ENCODE measurements around the gene ZNF469. TPM values are rescaled to one million over a fixed set of nuclear protein-coding genes. Genes with fewer than 3 reads are reported as not detected.

ZNF469 gene
- polyA plus RNA-seq, 1 donor from 2014 or later = not detected

DNA sequence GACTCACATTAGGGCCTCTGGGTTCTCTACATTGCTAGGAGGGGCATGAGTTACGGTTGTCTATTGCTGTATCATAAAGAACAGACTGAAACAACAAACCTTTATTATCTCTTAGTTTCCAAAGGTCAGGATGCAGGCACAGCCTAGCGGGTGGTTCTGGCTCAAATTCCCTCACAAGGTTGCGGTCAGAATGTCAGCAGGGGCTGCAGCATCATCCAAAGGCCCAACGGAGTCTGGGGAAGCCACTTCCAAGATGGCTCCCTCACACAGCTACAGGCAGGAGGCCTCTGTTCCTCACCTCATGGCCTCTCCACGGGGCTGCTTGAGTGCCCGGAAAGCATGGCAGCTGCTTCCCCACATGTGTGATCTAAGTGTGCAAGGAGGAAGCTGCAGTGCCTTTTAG is 40.7 kb downstream of the ZNF469 start:
- no peaks in the 10 kb centered on the region for H4K20me1 ChIP-seq (ENCODE audit: insufficient read depth)
- H3K79me2 ChIP-seq (replicated peaks; ENCODE audit: insufficient read depth, low read length) = no peaks in the 10 kb centered on the region
- H2AFZ ChIP-seq (ENCODE audit: low read depth, low read length) = no peak overlapping the region
- H3K27ac ChIP-seq (ENCODE audit: low read length) = no peak overlapping the region
- H3K36me3 ChIP-seq (ENCODE audit: insufficient read depth, low read length) = no peaks in the 10 kb centered on the region
- H3K4me3 ChIP-seq (ENCODE audit: low read length) = no peak overlapping the region
- H3K9ac ChIP-seq (ENCODE audit: low read length) = no peak overlapping the region
- H3F3A ChIP-seq (ENCODE audit: insufficient read depth, low read length, poor library complexity, severe bottlenecking) = no peaks in the 10 kb centered on the region
- no peak overlapping the region for H3K4me2 ChIP-seq (ENCODE audit: low read length)
- no peaks in the 10 kb centered on the region for H3K9me3 ChIP-seq (ENCODE audit: low read length)
- H3K27me3 ChIP-seq (ENCODE audit: insufficient read depth, low read depth, low read length) = no peaks in the 10 kb centered on the region
- TF ChIP-seq EP300 (conservative IDR thresholded peaks at IDR 0.05; ENCODE audit: poor library complexity, severe bottlenecking) = no peak
- TF ChIP-seq, protein P1, sequence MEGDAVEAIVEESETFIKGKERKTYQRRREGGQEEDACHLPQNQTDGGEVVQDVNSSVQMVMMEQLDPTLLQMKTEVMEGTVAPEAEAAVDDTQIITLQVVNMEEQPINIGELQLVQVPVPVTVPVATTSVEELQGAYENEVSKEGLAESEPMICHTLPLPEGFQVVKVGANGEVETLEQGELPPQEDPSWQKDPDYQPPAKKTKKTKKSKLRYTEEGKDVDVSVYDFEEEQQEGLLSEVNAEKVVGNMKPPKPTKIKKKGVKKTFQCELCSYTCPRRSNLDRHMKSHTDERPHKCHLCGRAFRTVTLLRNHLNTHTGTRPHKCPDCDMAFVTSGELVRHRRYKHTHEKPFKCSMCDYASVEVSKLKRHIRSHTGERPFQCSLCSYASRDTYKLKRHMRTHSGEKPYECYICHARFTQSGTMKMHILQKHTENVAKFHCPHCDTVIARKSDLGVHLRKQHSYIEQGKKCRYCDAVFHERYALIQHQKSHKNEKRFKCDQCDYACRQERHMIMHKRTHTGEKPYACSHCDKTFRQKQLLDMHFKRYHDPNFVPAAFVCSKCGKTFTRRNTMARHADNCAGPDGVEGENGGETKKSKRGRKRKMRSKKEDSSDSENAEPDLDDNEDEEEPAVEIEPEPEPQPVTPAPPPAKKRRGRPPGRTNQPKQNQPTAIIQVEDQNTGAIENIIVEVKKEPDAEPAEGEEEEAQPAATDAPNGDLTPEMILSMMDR (IDR thresholded peaks at IDR 0.05; ENCODE audit: poor library complexity, severe bottlenecking) = no peak
- TF ChIP-seq REST (IDR thresholded peaks at IDR 0.05; ENCODE audit: borderline replicate concordance) = no peak
- no peak for TF ChIP-seq POLR2AphosphoS5 (IDR thresholded peaks at IDR 0.05)
- TF ChIP-seq RAD21 (conservative IDR thresholded peaks at IDR 0.05) = no peak
- TF ChIP-seq MXI1 (conservative IDR thresholded peaks at IDR 0.05; ENCODE audit: poor library complexity, severe bottlenecking) = no peak
- no peak for TF ChIP-seq TAF1 (IDR thresholded peaks at IDR 0.05; ENCODE audit: low read depth)
- TF ChIP-seq SMC3 (conservative IDR thresholded peaks at IDR 0.05; ENCODE audit: poor library complexity) = no peak
- no peak for TF ChIP-seq EZH2 (IDR thresholded peaks at IDR 0.05; ENCODE audit: borderline replicate concordance, insufficient read depth, low read length, poor library complexity, severe bottlenecking)
- H3K9me2 ChIP-seq (ENCODE audit: insufficient read depth, low read length) = no peaks in the 10 kb centered on the region

DNA sequence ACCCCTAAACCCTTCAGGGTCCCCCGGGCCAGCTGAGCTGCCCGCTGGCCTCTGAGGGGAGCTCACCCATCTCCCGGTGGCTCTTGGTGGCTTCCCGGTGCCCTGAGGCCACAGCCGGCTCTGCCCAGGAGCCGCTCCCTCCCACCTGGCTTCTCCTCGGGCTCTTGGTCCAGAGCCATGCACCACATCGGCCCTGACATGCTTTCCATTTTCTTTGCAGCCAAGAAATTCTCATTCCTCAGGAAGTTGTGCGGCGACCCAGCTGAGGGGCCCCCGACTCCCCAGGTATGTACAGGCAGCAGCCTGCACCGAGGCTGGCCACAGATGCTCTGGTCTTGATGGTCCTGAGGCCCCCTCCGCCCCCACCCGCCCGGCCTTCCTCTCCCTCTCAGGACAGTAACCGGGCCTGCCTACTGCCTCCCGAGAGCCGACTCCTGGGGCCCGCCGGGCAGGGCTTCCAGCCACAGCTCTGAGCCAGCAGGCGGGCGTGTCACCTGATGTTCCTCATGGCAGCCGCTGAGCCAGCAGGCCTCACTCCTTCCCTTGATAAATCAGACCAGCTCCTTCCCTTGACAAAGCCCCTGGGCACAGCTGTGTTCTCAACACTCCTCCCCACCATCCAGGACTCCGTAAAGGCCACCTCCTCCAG is 42.0 kb downstream of the ZNF469 start:
- H2AFZ ChIP-seq (ENCODE audit: low read depth, low read length) = no peak overlapping the region
- no peaks in the 10 kb centered on the region for H3K79me2 ChIP-seq (replicated peaks; ENCODE audit: insufficient read depth, low read length)
- no peaks in the 10 kb centered on the region for H3K9me2 ChIP-seq (ENCODE audit: insufficient read depth, low read length)
- H3K27ac ChIP-seq (ENCODE audit: low read length) = no peak overlapping the region
- H3K9me3 ChIP-seq (ENCODE audit: low read length) = no peaks in the 10 kb centered on the region
- peaks cover 5% of the 10 kb centered on the region for H3K27me3 ChIP-seq (ENCODE audit: insufficient read depth, low read depth, low read length)
- no peak overlapping the region for H3K9ac ChIP-seq (ENCODE audit: low read length)
- no peaks in the 10 kb centered on the region for H3F3A ChIP-seq (ENCODE audit: insufficient read depth, low read length, poor library complexity, severe bottlenecking)
- H3K4me2 ChIP-seq (ENCODE audit: low read length) = no peak overlapping the region
- H3K36me3 ChIP-seq (ENCODE audit: insufficient read depth, low read length) = no peaks in the 10 kb centered on the region
- H4K20me1 ChIP-seq (ENCODE audit: insufficient read depth) = no peaks in the 10 kb centered on the region
- TF ChIP-seq SMC3 (conservative IDR thresholded peaks at IDR 0.05; ENCODE audit: poor library complexity) (no peak), REST (IDR thresholded peaks at IDR 0.05; ENCODE audit: borderline replicate concordance) (no peak), EZH2 (IDR thresholded peaks at IDR 0.05; ENCODE audit: borderline replicate concordance, insufficient read depth, low read length, poor library complexity, severe bottlenecking) (no peak), MXI1 (conservative IDR thresholded peaks at IDR 0.05; ENCODE audit: poor library complexity, severe bottlenecking) (no peak), TAF1 (IDR thresholded peaks at IDR 0.05; ENCODE audit: low read depth) (no peak), RAD21 (conservative IDR thresholded peaks at IDR 0.05) (no peak), POLR2AphosphoS5 (IDR thresholded peaks at IDR 0.05) (no peak), EP300 (conservative IDR thresholded peaks at IDR 0.05; ENCODE audit: poor library complexity, severe bottlenecking) (no peak)
- TF ChIP-seq, protein P1 (IDR thresholded peaks at IDR 0.05; ENCODE audit: poor library complexity, severe bottlenecking) = no peak
- H3K4me3 ChIP-seq (ENCODE audit: low read length) = no peak overlapping the region

Data from neural cell (in vitro differentiated cells).